Nephron progenitor cell (in vitro differentiated cells): ENCODE measurements around the gene ATG16L1.

Experiments used
- DNase-seq: peaks from one replicate; pipeline ENCODE4 v3.0.0; 2021
- H3K27ac Mint-ChIP-seq: 2 replicates; pipeline ENCODE4 v1.8.0; 2021; ENCODE audit warnings: mild to moderate bottlenecking, moderate library complexity, mixed read lengths
- H3K27me3 Mint-ChIP-seq: 2 replicates; pipeline ENCODE4 v1.8.0; 2021; ENCODE audit warnings: mild to moderate bottlenecking, low read depth, mixed read lengths; ENCODE audit not compliant: poor library complexity
- H3K36me3 Mint-ChIP-seq: 2 replicates; pipeline ENCODE4 v1.8.0; 2021; ENCODE audit warnings: low read depth, mixed read lengths
- H3K4me1 Mint-ChIP-seq: 2 replicates; pipeline ENCODE4 v1.8.0; 2021; ENCODE audit warnings: mixed read lengths
- H3K4me3 Mint-ChIP-seq: 2 replicates; pipeline ENCODE4 v1.8.0; 2021; ENCODE audit warnings: mild to moderate bottlenecking, moderate library complexity, mixed read lengths
- H3K9me3 Mint-ChIP-seq: 2 replicates; pipeline ENCODE4 v1.8.0; 2021; ENCODE audit warnings: mild to moderate bottlenecking, moderate library complexity, mixed read lengths
- TF ChIP-seq, protein P1 (sequence below): fragments of 200-600 bp; sonication (generic); IDR thresholded peaks from 2 replicates; pipeline ENCODE4 v1.5.0; 2021; ENCODE audit warnings: antibody characterized with exemption

Gene ATG16L1

GRCh38 chr2:233317196-233317943 is 65.9 kb downstream of the ATG16L1 start:
- no peak overlapping the region for H3K4me3 Mint-ChIP-seq
- peaks cover 5% of the 10 kb centered on the region for H3K27me3 Mint-ChIP-seq
- no peak for DNase-seq
- H3K27ac Mint-ChIP-seq = no peak overlapping the region
- H3K36me3 Mint-ChIP-seq = no peaks in the 10 kb centered on the region
- TF ChIP-seq, protein P1, sequence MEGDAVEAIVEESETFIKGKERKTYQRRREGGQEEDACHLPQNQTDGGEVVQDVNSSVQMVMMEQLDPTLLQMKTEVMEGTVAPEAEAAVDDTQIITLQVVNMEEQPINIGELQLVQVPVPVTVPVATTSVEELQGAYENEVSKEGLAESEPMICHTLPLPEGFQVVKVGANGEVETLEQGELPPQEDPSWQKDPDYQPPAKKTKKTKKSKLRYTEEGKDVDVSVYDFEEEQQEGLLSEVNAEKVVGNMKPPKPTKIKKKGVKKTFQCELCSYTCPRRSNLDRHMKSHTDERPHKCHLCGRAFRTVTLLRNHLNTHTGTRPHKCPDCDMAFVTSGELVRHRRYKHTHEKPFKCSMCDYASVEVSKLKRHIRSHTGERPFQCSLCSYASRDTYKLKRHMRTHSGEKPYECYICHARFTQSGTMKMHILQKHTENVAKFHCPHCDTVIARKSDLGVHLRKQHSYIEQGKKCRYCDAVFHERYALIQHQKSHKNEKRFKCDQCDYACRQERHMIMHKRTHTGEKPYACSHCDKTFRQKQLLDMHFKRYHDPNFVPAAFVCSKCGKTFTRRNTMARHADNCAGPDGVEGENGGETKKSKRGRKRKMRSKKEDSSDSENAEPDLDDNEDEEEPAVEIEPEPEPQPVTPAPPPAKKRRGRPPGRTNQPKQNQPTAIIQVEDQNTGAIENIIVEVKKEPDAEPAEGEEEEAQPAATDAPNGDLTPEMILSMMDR = no peak
- H3K9me3 Mint-ChIP-seq = no peaks in the 10 kb centered on the region
- H3K4me1 Mint-ChIP-seq = peaks cover 30% of the 10 kb centered on the region

DNA sequence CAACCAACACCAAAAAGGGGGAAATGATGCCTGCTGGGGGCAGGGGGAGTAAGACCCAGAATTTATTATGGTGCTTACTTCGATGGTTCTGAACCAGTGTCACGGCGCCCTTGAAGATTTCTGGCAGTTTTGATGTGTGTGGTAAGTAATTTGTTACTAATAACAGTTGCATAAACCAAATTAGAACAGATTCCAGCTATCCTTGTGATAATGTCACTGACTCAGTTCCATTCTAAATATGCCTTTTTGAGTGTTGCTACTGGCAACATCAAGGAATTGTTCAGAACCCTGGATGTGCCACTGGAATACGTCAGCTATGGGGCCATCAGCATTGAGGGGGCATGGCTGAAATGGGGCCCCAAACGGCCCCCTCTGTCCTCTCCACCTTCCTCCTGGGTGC is 67.8 kb downstream of the ATG16L1 start:
- DNase-seq = no peak
- Mint-ChIP-seq H3K27ac (no peak overlapping the region), H3K27me3 (peaks cover 5% of the 10 kb centered on the region), H3K4me3 (no peak overlapping the region), H3K9me3 (no peaks in the 10 kb centered on the region), H3K4me1 (peaks cover 22% of the 10 kb centered on the region), H3K36me3 (no peaks in the 10 kb centered on the region)
- TF ChIP-seq, protein P1 = no peak

GRCh38 chr2:233320470-233320869 is 69.0 kb downstream of the ATG16L1 start:
- TF ChIP-seq, protein P1 = no peak
- Mint-ChIP-seq H3K4me3 (no peak overlapping the region), H3K27ac (no peak overlapping the region), H3K4me1 (peaks cover 22% of the 10 kb centered on the region), H3K36me3 (no peaks in the 10 kb centered on the region), H3K27me3 (peaks cover 5% of the 10 kb centered on the region), H3K9me3 (no peaks in the 10 kb centered on the region)
- no peak for DNase-seq

GRCh38 chr2:233321166-233321565 is 69.7 kb downstream of the ATG16L1 start:
- H3K4me3 Mint-ChIP-seq = no peak overlapping the region
- peaks cover 5% of the 10 kb centered on the region for H3K27me3 Mint-ChIP-seq
- H3K4me1 Mint-ChIP-seq = peaks cover 22% of the 10 kb centered on the region
- TF ChIP-seq, protein P1 = no peak
- peak overlapping the region; percentile 33 for H3K27ac Mint-ChIP-seq
- no peak for DNase-seq
- H3K9me3 Mint-ChIP-seq = no peaks in the 10 kb centered on the region
- no peaks in the 10 kb centered on the region for H3K36me3 Mint-ChIP-seq

DNA sequence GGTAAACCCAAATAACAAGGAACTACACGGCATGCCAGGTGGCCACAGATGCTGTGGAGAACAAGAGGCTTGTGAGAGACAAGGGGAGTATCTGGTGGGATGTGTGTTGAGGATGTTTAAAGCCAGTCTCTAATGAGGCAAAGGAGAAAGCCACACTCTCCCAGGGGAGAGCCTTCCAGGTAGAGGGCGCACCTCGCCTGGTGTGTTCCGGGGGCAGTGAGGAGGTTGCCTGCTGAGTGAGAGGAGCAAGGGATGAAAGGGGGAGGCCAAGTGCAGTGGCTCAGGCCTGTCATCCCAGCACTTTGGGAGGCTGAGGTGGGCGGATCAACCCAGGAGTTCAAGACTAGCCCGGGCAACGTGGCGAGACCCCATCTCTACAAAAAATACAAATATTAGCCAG is 72.4 kb downstream of the ATG16L1 start:
- Mint-ChIP-seq H3K27ac (no peak overlapping the region), H3K4me3 (no peak overlapping the region), H3K4me1 (peaks cover 23% of the 10 kb centered on the region), H3K36me3 (no peaks in the 10 kb centered on the region), H3K27me3 (peaks cover 9% of the 10 kb centered on the region), H3K9me3 (no peaks in the 10 kb centered on the region)
- TF ChIP-seq, protein P1 = no peak
- DNase-seq = no peak

GRCh38 chr2:233325256-233325655 is 73.8 kb downstream of the ATG16L1 start:
- DNase-seq = no peak
- Mint-ChIP-seq H3K36me3 (no peaks in the 10 kb centered on the region), H3K27ac (no peak overlapping the region), H3K4me1 (peaks cover 27% of the 10 kb centered on the region), H3K9me3 (no peaks in the 10 kb centered on the region), H3K4me3 (no peak overlapping the region), H3K27me3 (peaks cover 9% of the 10 kb centered on the region)
- TF ChIP-seq, protein P1 = no peak
